ENCODE data around the gene TNS1.
"Not testable (repeated sequence)": the region's sequence is repeated elsewhere in the genome, so short reads cannot be mapped to it uniquely, and the experiment has no call there.

The TNS1 gene

GRCh38 chr2:218002845-218003180 is at the start of gene TNS1:
TSS of gene TNS1 (minus strand) at chr2:218002995. CDS start at chr2:218002872, 123 bp downstream.
- Histone ChIP-seq H3K9ac (no peak within 1 kb of the TSS), H3K4me1 (ENCODE audit: low read depth, poor library complexity, severe bottlenecking) (no peaks in the 10 kb centered on the region), H3K79me2 (ENCODE audit: insufficient read depth, low read depth) (no peaks in the 10 kb centered on the region), H3K27ac (no peak within 1 kb of the TSS), H3K4me2 (no peak within 1 kb of the TSS), H3K27me3 (ENCODE audit: insufficient read depth, low read depth) (no peaks in the 10 kb centered on the region), H3K36me3 (ENCODE audit: insufficient read depth) (no peaks in the 10 kb centered on the region), H4K20me1 (ENCODE audit: insufficient read depth) (no peaks in the 10 kb centered on the region), H2AFZ (ENCODE audit: low read depth) (no peak within 1 kb of the TSS), H3K4me3 (IDR thresholded peaks at IDR 0.05; ENCODE audit: insufficient read depth, low read depth, low read length) (no peak within 1 kb of the TSS)
- TF ChIP-seq, protein P1, sequence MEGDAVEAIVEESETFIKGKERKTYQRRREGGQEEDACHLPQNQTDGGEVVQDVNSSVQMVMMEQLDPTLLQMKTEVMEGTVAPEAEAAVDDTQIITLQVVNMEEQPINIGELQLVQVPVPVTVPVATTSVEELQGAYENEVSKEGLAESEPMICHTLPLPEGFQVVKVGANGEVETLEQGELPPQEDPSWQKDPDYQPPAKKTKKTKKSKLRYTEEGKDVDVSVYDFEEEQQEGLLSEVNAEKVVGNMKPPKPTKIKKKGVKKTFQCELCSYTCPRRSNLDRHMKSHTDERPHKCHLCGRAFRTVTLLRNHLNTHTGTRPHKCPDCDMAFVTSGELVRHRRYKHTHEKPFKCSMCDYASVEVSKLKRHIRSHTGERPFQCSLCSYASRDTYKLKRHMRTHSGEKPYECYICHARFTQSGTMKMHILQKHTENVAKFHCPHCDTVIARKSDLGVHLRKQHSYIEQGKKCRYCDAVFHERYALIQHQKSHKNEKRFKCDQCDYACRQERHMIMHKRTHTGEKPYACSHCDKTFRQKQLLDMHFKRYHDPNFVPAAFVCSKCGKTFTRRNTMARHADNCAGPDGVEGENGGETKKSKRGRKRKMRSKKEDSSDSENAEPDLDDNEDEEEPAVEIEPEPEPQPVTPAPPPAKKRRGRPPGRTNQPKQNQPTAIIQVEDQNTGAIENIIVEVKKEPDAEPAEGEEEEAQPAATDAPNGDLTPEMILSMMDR (conservative IDR thresholded peaks at IDR 0.05; ENCODE audit: low read depth, low read length) = no peak

- no peaks in the 10 kb centered on the region for H4K20me1 ChIP-seq (ENCODE audit: insufficient read depth)
- H3K27me3 ChIP-seq (ENCODE audit: insufficient read depth, low read depth) = no peaks in the 10 kb centered on the region
- peaks cover 11% of the 10 kb centered on the region for H3K4me1 ChIP-seq (ENCODE audit: low read depth, poor library complexity, severe bottlenecking)
- no peaks in the 10 kb centered on the region for H3K36me3 ChIP-seq (ENCODE audit: insufficient read depth)
- no peak overlapping the region for H3K27ac ChIP-seq
- no peaks in the 10 kb centered on the region for H3K79me2 ChIP-seq (ENCODE audit: insufficient read depth, low read depth)
- TF ChIP-seq, protein P1 (conservative IDR thresholded peaks at IDR 0.05; ENCODE audit: low read depth, low read length) = no peak
- H3K4me2 ChIP-seq = no peak overlapping the region
- H3K9ac ChIP-seq = no peak overlapping the region
- no peak overlapping the region for H2AFZ ChIP-seq (ENCODE audit: low read depth)
- H3K4me3 ChIP-seq (IDR thresholded peaks at IDR 0.05; ENCODE audit: insufficient read depth, low read depth, low read length) = no peak overlapping the region
Observed at GRCh38 chr2:218051903-218052302, 49.1 kb upstream of the TNS1 start.

- Histone ChIP-seq H3K4me3 (IDR thresholded peaks at IDR 0.05; ENCODE audit: insufficient read depth, low read depth, low read length) (no peak overlapping the region), H3K27ac (peak overlapping the region; percentile 81), H2AFZ (ENCODE audit: low read depth) (peak overlapping the region; percentile 24; the same call in 1 of the 2 replicates), H4K20me1 (ENCODE audit: insufficient read depth) (no peaks in the 10 kb centered on the region), H3K9ac (0 out of 2 replicates have a peak overlapping the region, but pooled peaks have one; percentile 36), H3K36me3 (ENCODE audit: insufficient read depth) (no peaks in the 10 kb centered on the region), H3K27me3 (ENCODE audit: insufficient read depth, low read depth) (no peaks in the 10 kb centered on the region), H3K79me2 (ENCODE audit: insufficient read depth, low read depth) (no peaks in the 10 kb centered on the region), H3K4me2 (peak overlapping the region; percentile 89), H3K4me1 (ENCODE audit: low read depth, poor library complexity, severe bottlenecking) (peaks cover 32% of the 10 kb centered on the region)
- TF ChIP-seq, protein P1 (conservative IDR thresholded peaks at IDR 0.05; ENCODE audit: low read depth, low read length) = no peak
Observed at GRCh38 chr2:218047536-218048225, 44.9 kb upstream of the TNS1 start.

GRCh38 chr2:218046238-218046637 is 43.4 kb upstream of the TNS1 start:
- Histone ChIP-seq H3K4me1 (ENCODE audit: low read depth, poor library complexity, severe bottlenecking) (peaks cover 45% of the 10 kb centered on the region), H3K27ac (peak overlapping the region; percentile 81), H3K4me3 (IDR thresholded peaks at IDR 0.05; ENCODE audit: insufficient read depth, low read depth, low read length) (no peak overlapping the region), H4K20me1 (ENCODE audit: insufficient read depth) (no peaks in the 10 kb centered on the region), H3K27me3 (ENCODE audit: insufficient read depth, low read depth) (no peaks in the 10 kb centered on the region), H3K79me2 (ENCODE audit: insufficient read depth, low read depth) (no peaks in the 10 kb centered on the region), H3K9ac (peak overlapping the region; percentile 36; the same call in 1 of the 2 replicates), H3K36me3 (ENCODE audit: insufficient read depth) (no peaks in the 10 kb centered on the region), H2AFZ (ENCODE audit: low read depth) (peak overlapping the region; percentile 24; the same call in 1 of the 2 replicates), H3K4me2 (peak overlapping the region; percentile 89)
- TF ChIP-seq, protein P1 (conservative IDR thresholded peaks at IDR 0.05; ENCODE audit: low read depth, low read length) = no peak

- H3K79me2 ChIP-seq (ENCODE audit: insufficient read depth, low read depth); H2AFZ ChIP-seq (ENCODE audit: low read depth); H3K9ac ChIP-seq; H3K27ac ChIP-seq; H4K20me1 ChIP-seq (ENCODE audit: insufficient read depth); H3K27me3 ChIP-seq (ENCODE audit: insufficient read depth, low read depth); H3K4me3 ChIP-seq (IDR thresholded peaks at IDR 0.05; ENCODE audit: insufficient read depth, low read depth, low read length); H3K36me3 ChIP-seq (ENCODE audit: insufficient read depth); H3K4me2 ChIP-seq: not testable (repeated sequence)
- peaks cover 48% of the 10 kb centered on the region for H3K4me1 ChIP-seq (ENCODE audit: low read depth, poor library complexity, severe bottlenecking)
Observed at GRCh38 chr2:218044599-218044998, 41.8 kb upstream of the TNS1 start.

All from KMS-11 (cell line).